Stimulated activated CD8-positive, alpha-beta memory T cell treated with anti-CD3 and anti-CD28 coated beads, Interleukin-15, amount 100 ng/mL, for 48 hours (primary cell): ENCODE results near the gene ZFR2.
"Not testable (repeated sequence)": the region's sequence is repeated elsewhere in the genome, so short reads cannot be mapped to it uniquely, and the experiment has no call there.

Experiments used
- DNase-seq, 2 donors: peaks; one replicate each; pipeline ENCODE4 v3.0.0-alpha.2; 2020; ENCODE audit warnings: low read depth in 2 of 2

The ZFR2 gene

GRCh38 chr19:3771000-3771905 lies 97.6 kb downstream of the ZFR2 start:
- no peak for DNase-seq

DNA sequence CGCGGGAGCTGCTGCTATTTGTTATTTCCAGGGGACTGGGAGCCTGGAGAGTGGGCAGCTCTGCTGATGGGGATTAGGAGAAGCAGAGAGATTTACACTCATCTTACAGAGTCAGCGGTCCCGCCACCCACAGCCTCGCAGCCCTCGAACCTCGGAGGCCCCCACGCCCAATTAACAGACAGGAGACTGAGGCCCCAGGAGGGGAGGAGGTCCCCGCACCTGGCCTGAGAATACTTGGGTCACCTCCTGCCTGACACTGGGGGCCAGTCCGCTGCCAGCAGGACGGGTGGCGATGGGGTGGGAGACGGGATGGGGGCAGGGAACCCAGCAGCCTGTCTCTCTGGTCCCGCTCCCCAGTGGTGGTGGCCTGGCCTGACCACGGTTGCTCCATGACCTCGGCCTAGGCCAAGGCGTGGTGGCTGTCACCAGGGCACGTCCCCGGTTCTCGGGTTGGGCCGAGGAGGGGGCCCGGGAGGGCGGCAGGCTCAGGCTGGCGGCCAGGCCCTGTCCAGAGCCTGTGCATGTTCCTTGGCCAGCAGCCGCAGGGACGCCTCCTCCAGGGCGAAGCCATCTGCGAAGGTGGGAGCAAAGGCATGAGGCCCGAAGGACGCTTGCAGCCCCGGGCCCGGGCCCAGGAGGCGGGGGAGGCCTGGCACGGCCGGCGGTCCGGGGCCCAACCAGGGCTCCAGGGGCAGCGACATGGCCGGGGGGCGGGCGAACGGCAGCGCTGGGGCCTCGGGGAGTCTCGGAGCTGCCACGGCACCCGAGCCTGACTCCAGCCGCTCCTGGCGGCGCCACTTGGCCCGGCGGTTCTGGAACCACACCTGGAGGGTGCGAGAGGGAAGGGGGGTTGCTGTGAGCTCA lies 98.5 kb downstream of the ZFR2 start:
- no peak for DNase-seq

DNA sequence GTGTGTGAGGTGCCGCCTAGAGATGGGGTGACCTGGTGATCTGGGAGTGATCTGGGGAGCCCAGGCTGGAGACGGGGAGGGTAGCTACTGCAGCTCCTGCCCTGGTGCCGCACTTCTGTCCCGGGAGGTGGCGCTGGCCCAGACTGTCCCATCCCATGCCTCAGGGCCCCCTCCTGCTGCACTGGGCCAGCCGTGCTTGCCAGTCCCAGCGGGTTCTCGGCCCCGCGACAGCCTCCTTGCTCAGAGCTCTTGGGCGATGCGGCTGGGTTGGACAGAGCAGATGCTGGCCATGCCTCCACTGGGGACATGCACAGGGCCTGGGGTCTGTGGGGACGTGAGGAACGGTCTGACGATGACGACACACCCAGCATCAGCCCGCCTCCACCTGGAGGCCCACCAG lies 99.3 kb downstream of the ZFR2 start:
- no peak for DNase-seq

DNA sequence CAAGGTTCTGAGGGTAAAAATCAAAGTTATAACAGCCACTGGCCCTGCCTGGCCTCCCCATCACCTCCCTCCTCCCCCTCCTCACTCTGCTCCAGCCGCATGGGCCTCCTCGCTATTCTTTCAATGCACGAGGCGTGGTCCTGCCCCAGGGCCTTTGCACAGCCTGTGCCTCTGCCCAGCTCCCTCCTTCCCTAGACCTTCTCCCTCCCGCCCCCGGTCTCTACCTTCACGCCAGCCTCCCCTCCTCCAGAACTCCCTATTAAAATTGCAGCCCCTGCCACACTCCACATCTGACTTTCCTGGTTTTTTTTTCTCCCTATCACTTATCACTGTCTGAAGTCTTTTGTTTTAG lies 100.1 kb downstream of the ZFR2 start:
- no peak for DNase-seq

- no peak for DNase-seq
These were observed 100.7 kb downstream of the ZFR2 start for GRCh38 chr19:3768015-3768747.

DNA sequence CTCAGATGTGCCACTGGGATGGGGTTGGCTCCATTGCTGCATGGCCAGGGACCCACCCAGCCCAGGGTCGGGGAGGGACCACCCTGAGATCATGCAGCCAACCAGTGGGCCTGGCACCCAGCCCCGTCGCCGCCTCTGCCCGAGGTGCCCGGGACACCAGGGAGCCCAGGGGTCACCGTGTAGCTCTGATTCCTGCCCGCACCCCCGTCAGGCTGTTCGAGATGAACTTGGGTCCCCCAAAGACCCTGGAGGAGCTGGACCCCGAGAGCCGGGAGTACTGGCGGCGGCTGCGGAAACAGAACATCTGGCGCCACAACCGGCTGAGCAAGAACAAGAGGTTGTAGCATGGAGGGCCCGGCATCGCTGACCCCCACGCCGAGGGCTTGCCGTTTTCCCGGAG lies 101.8 kb downstream of the ZFR2 start:
- DNase-seq, result no peak

- peak in 1 of 2 donors; percentile 27 for DNase-seq
These were observed 102.3 kb downstream of the ZFR2 start for GRCh38 chr19:3766520-3766919.

- DNase-seq, result not testable (repeated sequence)
These were observed 103.1 kb downstream of the ZFR2 start for GRCh38 chr19:3765757-3766156.

DNA sequence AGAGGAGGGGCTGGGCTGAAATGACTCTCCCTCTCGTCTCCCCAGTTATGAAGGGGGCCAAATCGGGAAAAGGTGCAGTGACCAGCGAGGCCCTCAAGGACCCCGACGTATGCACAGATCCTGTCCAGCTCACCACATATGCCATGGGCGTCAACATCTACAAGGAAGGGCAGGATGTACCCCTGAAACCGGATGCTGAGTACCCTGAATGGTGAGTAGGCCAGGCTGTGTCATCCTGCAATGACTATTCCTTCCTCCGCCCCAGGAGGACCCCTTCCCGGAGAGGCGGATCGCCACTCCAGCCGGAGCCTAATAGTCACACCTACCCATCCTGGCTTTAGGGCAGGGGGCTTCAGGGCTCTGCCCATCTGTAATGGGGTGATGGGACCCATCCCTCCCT lies 103.7 kb downstream of the ZFR2 start:
- no peak for DNase-seq

DNA sequence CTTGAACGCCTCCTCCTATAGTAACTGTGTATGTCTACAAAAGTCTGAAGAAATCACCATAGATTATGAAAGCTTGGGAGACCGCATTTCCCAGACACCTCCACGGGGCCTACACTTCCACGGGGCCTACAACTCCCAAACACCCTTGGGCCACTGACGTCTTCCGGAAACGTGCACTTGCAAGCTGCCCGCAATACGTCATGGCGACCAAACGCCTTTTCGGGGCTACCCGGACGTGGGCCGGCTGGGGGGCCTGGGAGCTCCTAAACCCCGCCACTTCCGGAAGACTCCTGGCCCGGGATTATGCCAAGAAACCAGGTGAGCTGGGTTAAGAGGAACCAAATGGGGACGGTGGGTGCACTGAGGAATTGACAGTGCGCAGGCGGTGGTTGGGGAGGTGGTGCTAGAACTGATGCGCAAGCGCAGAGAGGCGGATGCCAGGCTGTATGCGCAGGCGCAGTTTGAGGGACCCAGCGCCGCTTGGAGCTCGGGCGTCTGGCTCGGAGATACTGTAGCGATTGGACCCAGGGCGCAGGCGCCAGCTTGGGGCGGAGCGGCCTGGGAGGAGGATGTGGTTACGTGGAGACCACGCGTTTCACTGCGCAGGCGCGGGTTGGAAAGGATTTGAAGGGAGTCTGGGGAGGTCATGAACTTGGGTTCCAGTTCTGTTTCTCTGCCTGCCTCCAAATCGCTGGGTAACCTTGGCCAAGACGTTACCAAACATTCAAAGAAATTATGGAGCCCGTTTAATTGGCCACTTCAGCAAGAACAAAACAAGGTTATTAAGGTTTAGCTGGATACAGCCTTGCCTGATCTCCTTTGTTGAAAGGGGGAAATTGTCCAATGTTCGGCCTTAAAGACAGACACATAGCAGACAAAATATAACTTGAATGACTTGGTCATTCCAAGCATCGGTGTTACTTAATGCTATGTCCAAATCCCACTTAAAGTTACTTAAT lies 106.1 kb downstream of the ZFR2 start, which contains the start of gene MRPL54:
Gene MRPL54 (plus strand): TSS at position 182 of the 959 bp plus-strand sequence. CDS start 19 bp downstream, at position 201.
- DNase-seq, result peak; percentile 99 to 100

- no peak for DNase-seq
These were observed 106.7 kb downstream of the ZFR2 start for GRCh38 chr19:3762130-3762473.

DNA sequence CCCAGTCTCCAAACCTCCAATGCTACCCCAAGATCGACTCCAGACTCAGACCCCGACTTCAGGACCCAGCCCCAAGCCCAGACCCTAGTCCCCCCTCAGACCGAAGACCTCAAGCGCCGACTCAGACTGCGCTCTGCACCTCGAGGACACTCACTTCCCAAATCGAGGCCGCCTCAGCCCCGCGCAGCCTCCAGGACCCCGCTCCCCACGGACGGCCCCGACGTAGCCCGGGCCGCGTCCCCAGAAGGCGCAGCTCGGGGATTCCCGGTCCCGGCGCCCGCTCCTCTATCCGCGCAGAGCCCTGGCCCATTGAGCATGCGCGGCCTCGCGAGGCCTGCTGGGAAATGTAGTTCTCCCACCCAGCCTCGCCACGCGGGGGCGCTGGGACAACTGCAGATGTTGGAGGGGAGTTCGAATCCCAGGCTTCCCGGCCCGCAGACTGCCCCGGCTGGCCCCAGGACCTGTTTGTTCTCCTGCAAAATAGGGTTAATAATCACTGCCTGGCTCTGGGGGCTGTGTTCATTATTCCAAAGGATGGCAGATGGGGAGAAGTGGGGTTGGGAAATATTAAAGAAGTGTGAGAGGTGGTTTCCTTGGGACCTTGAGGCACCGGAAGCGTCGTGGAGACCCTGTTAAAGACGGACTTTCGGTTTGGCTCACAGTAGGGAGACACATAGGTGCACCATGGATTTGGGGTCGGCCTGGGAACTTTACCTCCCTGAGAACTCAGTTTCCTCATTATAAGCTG lies 107.3 kb downstream of the ZFR2 start, which contains the start of gene APBA3:
Gene APBA3 (minus strand): TSS at position 311 of the 748 bp plus-strand sequence. CDS start 1,428 bp downstream, outside the sequence.
- peak; percentile 91 to 95 for DNase-seq

- no peak for DNase-seq
These were observed 107.9 kb downstream of the ZFR2 start for GRCh38 chr19:3760871-3761361.

DNA sequence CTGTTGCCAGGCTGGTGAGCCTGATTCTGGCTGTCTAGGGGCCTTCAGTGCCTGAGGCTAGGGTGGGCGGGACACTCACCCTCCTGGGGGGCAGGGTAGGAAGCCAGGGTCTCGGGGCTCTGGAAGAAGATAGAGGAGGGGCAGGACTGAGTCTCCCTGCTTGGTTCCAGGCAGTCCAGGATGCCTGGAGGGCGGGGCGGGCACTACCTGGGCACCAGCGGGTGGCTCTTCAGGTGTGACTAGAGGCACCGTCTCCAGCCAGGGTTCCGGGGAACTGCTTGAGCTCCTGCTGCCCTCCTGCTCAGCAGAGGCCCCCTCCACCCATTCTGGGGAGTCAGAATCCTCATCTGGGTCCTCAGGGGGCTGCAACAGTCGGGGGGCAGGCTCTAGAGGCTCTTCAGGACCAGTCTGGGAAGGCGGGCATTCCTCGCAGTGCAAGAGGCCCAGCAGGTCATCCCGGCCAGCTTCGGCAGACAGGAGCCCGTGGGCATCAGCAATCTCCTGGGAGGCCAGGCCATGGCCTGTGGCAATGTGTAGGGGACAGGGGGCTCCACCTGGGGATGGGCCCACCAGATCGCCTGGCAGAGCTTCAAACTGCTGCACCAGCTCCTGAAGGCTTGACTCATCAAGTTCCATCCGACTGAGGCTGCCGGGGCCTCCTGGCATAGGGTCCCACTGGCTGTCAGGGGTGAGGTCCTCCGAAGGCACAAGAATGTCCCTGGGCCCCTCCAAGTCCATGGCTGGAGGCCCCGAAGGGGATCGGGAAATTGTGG lies 109.2 kb downstream of the ZFR2 start:
- DNase-seq, result no peak

DNA sequence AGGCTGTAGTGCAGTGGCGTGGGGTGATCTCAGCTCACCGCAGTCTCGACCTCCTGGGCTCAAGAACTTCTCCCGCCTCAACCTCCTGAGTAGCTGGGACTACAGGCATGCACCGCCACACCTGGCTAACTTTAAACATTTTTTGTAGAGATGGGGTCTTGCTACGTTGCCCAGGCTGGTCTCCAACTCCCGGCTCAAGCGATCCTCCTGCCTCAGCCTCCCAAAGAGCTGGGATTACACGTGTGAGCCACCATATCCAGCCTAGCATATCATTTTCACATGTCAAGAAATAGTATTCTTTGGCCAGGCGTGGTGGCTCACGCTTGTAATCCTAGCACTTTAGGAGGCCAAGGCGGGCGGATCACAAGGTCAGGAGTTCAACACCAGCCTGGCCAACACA lies 110.5 kb downstream of the ZFR2 start:
- not testable (repeated sequence) for DNase-seq

DNA sequence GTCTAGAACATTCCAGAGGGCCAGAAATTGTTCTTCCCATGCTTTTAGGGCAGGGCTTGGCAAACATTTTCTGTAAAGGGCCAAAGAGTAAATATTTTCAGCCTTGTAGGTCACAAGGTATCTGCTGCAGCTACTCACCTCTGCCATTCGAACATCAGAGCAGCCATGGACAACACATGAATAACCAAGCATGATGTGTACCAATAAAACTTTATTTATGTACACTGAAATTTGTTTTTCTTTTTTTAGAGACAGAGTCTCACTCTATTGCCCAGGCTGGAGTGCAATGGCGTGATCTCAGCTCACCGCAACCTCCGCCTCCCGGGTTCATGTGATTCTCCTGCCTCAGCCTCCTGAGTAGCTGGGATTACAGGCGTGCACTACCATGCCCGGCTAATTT lies 111.1 kb downstream of the ZFR2 start:
- not testable (repeated sequence) for DNase-seq
